OCI-LY1 (cell line): Measurements from ENCODE around the gene OAF.

Experiments
- H2AFZ ChIP-seq: fragments of 200-600 bp; sonication (generic), shearing (Covaris generic); 2 replicates; pipeline ENCODE4 v1.6.0; 2014; ENCODE audit warnings: antibody characterized with exemption, mild to moderate bottlenecking, low read length
- H3F3A ChIP-seq: fragments of 200-600 bp; sonication (generic), shearing (Covaris generic); 2 replicates; pipeline ENCODE4 v1.6.0; 2014; ENCODE audit warnings: mild to moderate bottlenecking, antibody characterized with exemption, low read length, moderate library complexity; ENCODE audit not compliant: insufficient read depth
- H3K27ac ChIP-seq: fragments of 200-600 bp; sonication (generic); 2 replicates; pipeline ENCODE4 v1.5.1; 2014; ENCODE audit warnings: low read length, mixed run types, mild to moderate bottlenecking, low read depth; ENCODE audit not compliant: poor library complexity, severe bottlenecking
- H3K27me3 ChIP-seq: fragments of 200-600 bp; sonication (generic); 2 replicates; pipeline ENCODE4 v1.6.0; 2014; ENCODE audit warnings: antibody characterized with exemption, mild to moderate bottlenecking, low read length, moderate library complexity; ENCODE audit not compliant: insufficient read depth
- H3K36me3 ChIP-seq: fragments of 200-600 bp; sonication (generic); 2 replicates; pipeline ENCODE4 v1.6.1; 2014; ENCODE audit warnings: mild to moderate bottlenecking, antibody characterized with exemption, low read length, moderate library complexity, mixed read lengths; ENCODE audit not compliant: insufficient read depth
- H3K4me1 ChIP-seq: fragments of 200-600 bp; sonication (generic); 2 replicates; pipeline ENCODE4 v1.5.1; 2014; ENCODE audit warnings: mild to moderate bottlenecking, low read length, moderate library complexity; ENCODE audit not compliant: insufficient read depth, severe bottlenecking
- H3K4me2 ChIP-seq: fragments of 200-600 bp; sonication (generic), shearing (Covaris generic); 2 replicates; pipeline ENCODE4 v1.6.1; 2014; ENCODE audit warnings: low read length
- H3K4me3 ChIP-seq: fragments of 200-600 bp; sonication (generic); 2 replicates; pipeline ENCODE4 v1.5.1; 2014; ENCODE audit warnings: low read length, low read depth, mild to moderate bottlenecking, mixed read lengths; ENCODE audit not compliant: poor library complexity, severe bottlenecking
- H3K79me2 ChIP-seq: fragments of 200-600 bp; shearing (Covaris generic); 2 replicates; pipeline ENCODE4 v1.6.1; 2016; ENCODE audit warnings: mixed run types, low read length, mixed read lengths; ENCODE audit not compliant: insufficient read depth
- H3K9ac ChIP-seq: fragments of 200-600 bp; sonication (generic), shearing (Covaris generic); 2 replicates; pipeline ENCODE4 v1.6.1; 2014; ENCODE audit warnings: mild to moderate bottlenecking, low read length, mixed read lengths
- H3K9me2 ChIP-seq: fragments of 200-600 bp; sonication (generic), shearing (Covaris generic); 2 replicates; pipeline ENCODE4 v1.6.1; 2014; ENCODE audit warnings: low read depth, mild to moderate bottlenecking, low read length, mixed read lengths
- H3K9me3 ChIP-seq: fragments of 200-600 bp; shearing (Covaris generic); 2 replicates; pipeline ENCODE4 v1.6.1; 2014; ENCODE audit warnings: low read length, mixed read lengths
- H4K20me1 ChIP-seq: fragments of 200-600 bp; sonication (generic), shearing (Covaris generic); 2 replicates; pipeline ENCODE4 v1.6.0; 2016; ENCODE audit warnings: mild to moderate bottlenecking, low read length; ENCODE audit not compliant: insufficient read depth
- CTCF ChIP-seq: fragments of 200-600 bp; sonication (generic), shearing (Covaris generic); IDR thresholded peaks from 2 replicates; pipeline ENCODE4 v1.5.1; 2017; ENCODE audit warnings: mild to moderate bottlenecking, antibody characterized with exemption, low read length, moderate library complexity, mixed read lengths
- EZH2 ChIP-seq: fragments of 200-600 bp; sonication (generic), shearing (Covaris generic); IDR thresholded peaks from 2 replicates; pipeline ENCODE4 v1.8.0; 2017; ENCODE audit warnings: borderline replicate concordance, mixed run types, mild to moderate bottlenecking, antibody characterized with exemption, low read length, moderate library complexity, mixed read lengths

The OAF gene

GRCh38 chr11:120195601-120196320 lies 15.1 kb upstream of the OAF start:
- Histone ChIP-seq H3K4me1 (no peaks in the 10 kb centered on the region), H4K20me1 (no peaks in the 10 kb centered on the region), H3K27me3 (no peaks in the 10 kb centered on the region), H3F3A (no peaks in the 10 kb centered on the region), H3K79me2 (no peaks in the 10 kb centered on the region), H3K9me2 (no peaks in the 10 kb centered on the region), H3K4me3 (no peak overlapping the region), H2AFZ (no peak overlapping the region), H3K36me3 (no peaks in the 10 kb centered on the region), H3K9me3 (no peaks in the 10 kb centered on the region), H3K27ac (no peak overlapping the region), H3K4me2 (no peak overlapping the region), H3K9ac (no peak overlapping the region)
- no peak for TF ChIP-seq CTCF
- TF ChIP-seq EZH2, result no peak

GRCh38 chr11:120196826-120197225 lies 14.0 kb upstream of the OAF start:
- no peak overlapping the region for H3K4me2 ChIP-seq
- H3K79me2 ChIP-seq, result no peaks in the 10 kb centered on the region
- H3K9me2 ChIP-seq, result no peaks in the 10 kb centered on the region
- no peak overlapping the region for H3K4me3 ChIP-seq
- H3K9me3 ChIP-seq, result no peaks in the 10 kb centered on the region
- H2AFZ ChIP-seq, result no peak overlapping the region
- no peaks in the 10 kb centered on the region for H3K27me3 ChIP-seq
- no peaks in the 10 kb centered on the region for H4K20me1 ChIP-seq
- H3K36me3 ChIP-seq, result no peaks in the 10 kb centered on the region
- H3K9ac ChIP-seq, result no peak overlapping the region
- TF ChIP-seq CTCF (no peak), EZH2 (no peak)
- H3F3A ChIP-seq, result no peaks in the 10 kb centered on the region
- no peaks in the 10 kb centered on the region for H3K4me1 ChIP-seq
- no peak overlapping the region for H3K27ac ChIP-seq

- H3K79me2 ChIP-seq, result no peaks in the 10 kb centered on the region
- H3K4me1 ChIP-seq, result no peaks in the 10 kb centered on the region
- no peak overlapping the region for H3K9ac ChIP-seq
- no peaks in the 10 kb centered on the region for H3K9me2 ChIP-seq
- TF ChIP-seq CTCF (no peak), EZH2 (no peak)
- no peaks in the 10 kb centered on the region for H3K36me3 ChIP-seq
- H3K27ac ChIP-seq, result no peak overlapping the region
- no peak overlapping the region for H3K4me3 ChIP-seq
- no peak overlapping the region for H2AFZ ChIP-seq
- no peaks in the 10 kb centered on the region for H3K9me3 ChIP-seq
- H4K20me1 ChIP-seq, result no peaks in the 10 kb centered on the region
- no peaks in the 10 kb centered on the region for H3K27me3 ChIP-seq
- no peak overlapping the region for H3K4me2 ChIP-seq
- no peaks in the 10 kb centered on the region for H3F3A ChIP-seq
Measured at GRCh38 chr11:120197251-120197891, 13.5 kb upstream of the OAF start.
